Neural cell (in vitro differentiated cells): Measurements from ENCODE around the gene ZFYVE28. TPM values are rescaled to one million over a fixed set of nuclear protein-coding genes. Genes with fewer than 3 reads are reported as not detected.

ENCODE experiments used
- H2AFZ ChIP-seq: fragments of 200-600, 300-800 bp; sonication (generic), shearing (Covaris generic); 2 replicates; pipeline ENCODE4 v1.6.0; 2014; ENCODE audit warnings: low read depth, mild to moderate bottlenecking, antibody characterized with exemption, low read length, moderate library complexity
- H3F3A ChIP-seq: fragments of 200-600 bp; shearing (Covaris generic); 2 replicates; pipeline ENCODE4 v1.6.1; 2016; ENCODE audit warnings: mild to moderate bottlenecking, moderate library complexity, mixed read lengths, antibody characterized with exemption, low read length; ENCODE audit not compliant: insufficient read depth, poor library complexity, severe bottlenecking
- H3K27ac ChIP-seq: fragments of 200-600, 300-800 bp; sonication (generic), shearing (Covaris generic); 2 replicates; pipeline ENCODE4 v1.5.1; 2014; ENCODE audit warnings: mild to moderate bottlenecking, low read length, moderate library complexity
- H3K27me3 ChIP-seq: fragments of 300-800, 200-600 bp; sonication (generic), shearing (Covaris generic); 2 replicates; pipeline ENCODE4 v1.6.0; 2014; ENCODE audit warnings: mild to moderate bottlenecking, low read depth, low read length, moderate library complexity; ENCODE audit not compliant: insufficient read depth
- H3K36me3 ChIP-seq: fragments of 300-800, 200-600 bp; sonication (generic), shearing (Covaris generic); 2 replicates; pipeline ENCODE4 v1.5.1; 2014; ENCODE audit warnings: mild to moderate bottlenecking, antibody characterized with exemption, low read length, moderate library complexity; ENCODE audit not compliant: insufficient read depth
- H3K4me2 ChIP-seq: fragments of 300-800, 200-600 bp; sonication (generic), shearing (Covaris generic); 2 replicates; pipeline ENCODE4 v1.6.0; 2014; ENCODE audit warnings: mild to moderate bottlenecking, low read length
- H3K4me3 ChIP-seq: fragments of 300-800, 200-600 bp; sonication (generic), shearing (Covaris generic); 2 replicates; pipeline ENCODE4 v1.5.1; 2014; ENCODE audit warnings: mild to moderate bottlenecking, low read length, moderate library complexity
- H3K79me2 ChIP-seq: fragments of 200-600 bp; shearing (Covaris generic); replicated peaks from 2 replicates; pipeline ENCODE4 v1.6.0; 2014; ENCODE audit warnings: mild to moderate bottlenecking, low read length, moderate library complexity; ENCODE audit not compliant: insufficient read depth
- H3K9ac ChIP-seq: fragments of 300-800, 200-600 bp; sonication (generic), shearing (Covaris generic); 2 replicates; pipeline ENCODE4 v1.6.1; 2016; ENCODE audit warnings: mild to moderate bottlenecking, low read length, mixed read lengths
- H3K9me2 ChIP-seq: fragments of 200-600 bp; shearing (Covaris generic); 2 replicates; pipeline ENCODE4 v1.6.1; 2016; ENCODE audit warnings: mild to moderate bottlenecking, low read length, mixed read lengths; ENCODE audit not compliant: insufficient read depth
- H3K9me3 ChIP-seq: fragments of 200-600, 300-800 bp; sonication (generic), shearing (Covaris generic); 2 replicates; pipeline ENCODE4 v1.6.1; 2016; ENCODE audit warnings: mild to moderate bottlenecking, mixed run types, low read length, moderate library complexity, mixed read lengths
- H4K20me1 ChIP-seq: fragments of 200-600 bp; shearing (Covaris generic); 2 replicates; pipeline ENCODE4 v1.6.1; 2016; ENCODE audit warnings: mild to moderate bottlenecking, mixed run types; ENCODE audit not compliant: insufficient read depth
- EP300 ChIP-seq: fragments of 450-650 bp; conservative IDR thresholded peaks from 2 replicates; pipeline ENCODE4 v1.6.1; 2014; ENCODE audit warnings: antibody characterized with exemption, mild to moderate bottlenecking, moderate library complexity; ENCODE audit not compliant: poor library complexity, severe bottlenecking
- EZH2 ChIP-seq: fragments of 200-600, 300-800 bp; shearing (Covaris generic), sonication (generic); IDR thresholded peaks from 2 replicates; pipeline ENCODE4 v1.6.1; 2014; ENCODE audit warnings: antibody characterized with exemption, low read length, borderline replicate concordance, mild to moderate bottlenecking; ENCODE audit not compliant: insufficient read depth, poor library complexity, severe bottlenecking
- MXI1 ChIP-seq: fragments of 450-650 bp; conservative IDR thresholded peaks from 2 replicates; pipeline ENCODE4 v1.6.1; 2014; ENCODE audit warnings: antibody characterized with exemption, mild to moderate bottlenecking; ENCODE audit not compliant: poor library complexity, severe bottlenecking
- POLR2AphosphoS5 ChIP-seq: IDR thresholded peaks from 2 replicates; pipeline ENCODE4 v1.6.1; 2012
- RAD21 ChIP-seq: fragments of 450-650 bp; conservative IDR thresholded peaks from 2 replicates; pipeline ENCODE4 v1.6.1; 2014; ENCODE audit warnings: antibody characterized with exemption, mild to moderate bottlenecking, moderate library complexity
- REST ChIP-seq: IDR thresholded peaks from 2 replicates; pipeline ENCODE4 v1.6.1; 2012; ENCODE audit warnings: borderline replicate concordance
- SMC3 ChIP-seq: fragments of 450-650 bp; conservative IDR thresholded peaks from 2 replicates; pipeline ENCODE4 v1.6.1; 2014; ENCODE audit warnings: antibody characterized with exemption, mild to moderate bottlenecking, moderate library complexity; ENCODE audit not compliant: poor library complexity
- TAF1 ChIP-seq: IDR thresholded peaks from 2 replicates; pipeline ENCODE4 v1.6.1; 2012; ENCODE audit warnings: low read depth
- polyA plus RNA-seq: library from polyadenylated mRNA; depleted of rRNA; stranded (reverse); fragments of >200 nt; gene quantifications from 2 replicates; pipeline ENCODE4 v1.2.3, GENCODE V29; 2014
- TF ChIP-seq, protein P1 (sequence below): fragments of 450-650 bp; IDR thresholded peaks from 2 replicates; pipeline ENCODE4 v1.5.1; 2014; ENCODE audit warnings: antibody characterized with exemption, mild to moderate bottlenecking, moderate library complexity; ENCODE audit not compliant: poor library complexity, severe bottlenecking

Gene ZFYVE28
- polyA plus RNA-seq, 1 donor from 2014 or later: 2.4 TPM

GRCh38 chr4:2284161-2284933 is 134.1 kb downstream of the ZFYVE28 start:
- no peaks in the 10 kb centered on the region for H3K9me2 ChIP-seq
- no peak overlapping the region for H2AFZ ChIP-seq
- TF ChIP-seq EP300 (no peak), RAD21 (no peak), MXI1 (no peak), POLR2AphosphoS5 (no peak), SMC3 (no peak), TAF1 (no peak), REST (no peak), EZH2 (no peak)
- TF ChIP-seq, protein P1, sequence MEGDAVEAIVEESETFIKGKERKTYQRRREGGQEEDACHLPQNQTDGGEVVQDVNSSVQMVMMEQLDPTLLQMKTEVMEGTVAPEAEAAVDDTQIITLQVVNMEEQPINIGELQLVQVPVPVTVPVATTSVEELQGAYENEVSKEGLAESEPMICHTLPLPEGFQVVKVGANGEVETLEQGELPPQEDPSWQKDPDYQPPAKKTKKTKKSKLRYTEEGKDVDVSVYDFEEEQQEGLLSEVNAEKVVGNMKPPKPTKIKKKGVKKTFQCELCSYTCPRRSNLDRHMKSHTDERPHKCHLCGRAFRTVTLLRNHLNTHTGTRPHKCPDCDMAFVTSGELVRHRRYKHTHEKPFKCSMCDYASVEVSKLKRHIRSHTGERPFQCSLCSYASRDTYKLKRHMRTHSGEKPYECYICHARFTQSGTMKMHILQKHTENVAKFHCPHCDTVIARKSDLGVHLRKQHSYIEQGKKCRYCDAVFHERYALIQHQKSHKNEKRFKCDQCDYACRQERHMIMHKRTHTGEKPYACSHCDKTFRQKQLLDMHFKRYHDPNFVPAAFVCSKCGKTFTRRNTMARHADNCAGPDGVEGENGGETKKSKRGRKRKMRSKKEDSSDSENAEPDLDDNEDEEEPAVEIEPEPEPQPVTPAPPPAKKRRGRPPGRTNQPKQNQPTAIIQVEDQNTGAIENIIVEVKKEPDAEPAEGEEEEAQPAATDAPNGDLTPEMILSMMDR: no peak
- no peaks in the 10 kb centered on the region for H3K27me3 ChIP-seq
- no peaks in the 10 kb centered on the region for H3K79me2 ChIP-seq
- no peaks in the 10 kb centered on the region for H3K36me3 ChIP-seq
- H3K9me3 ChIP-seq: no peaks in the 10 kb centered on the region
- no peak overlapping the region for H3K4me2 ChIP-seq
- no peak overlapping the region for H3K4me3 ChIP-seq
- no peaks in the 10 kb centered on the region for H3F3A ChIP-seq
- H4K20me1 ChIP-seq: no peaks in the 10 kb centered on the region
- no peak overlapping the region for H3K9ac ChIP-seq
- no peak overlapping the region for H3K27ac ChIP-seq

DNA sequence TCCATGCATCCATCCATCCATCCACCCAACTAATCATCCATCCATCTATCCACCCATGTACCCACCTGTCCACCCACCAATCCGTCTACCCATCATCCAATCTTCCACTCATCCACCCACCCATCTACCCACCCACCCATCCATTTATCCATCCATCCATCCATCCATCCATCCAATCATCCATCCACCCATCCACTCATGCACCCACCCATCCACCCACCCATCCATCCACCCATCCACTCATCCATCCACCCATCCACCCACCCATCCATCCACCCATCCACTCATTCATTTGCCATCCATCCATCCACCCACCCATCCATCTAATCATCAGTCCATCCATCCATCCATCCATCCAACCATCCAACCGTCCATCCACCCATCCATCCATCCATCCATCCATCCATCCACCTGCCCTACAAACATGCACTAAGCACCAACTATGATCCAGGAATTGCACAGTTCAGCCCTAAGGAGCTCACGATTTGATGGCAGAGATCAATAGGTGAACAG is 135.2 kb downstream of the ZFYVE28 start:
- H3K9me3 ChIP-seq: no peaks in the 10 kb centered on the region
- H3K27me3 ChIP-seq: no peaks in the 10 kb centered on the region
- no peaks in the 10 kb centered on the region for H3K79me2 ChIP-seq
- no peaks in the 10 kb centered on the region for H3F3A ChIP-seq
- H3K36me3 ChIP-seq: no peaks in the 10 kb centered on the region
- no peak overlapping the region for H2AFZ ChIP-seq
- no peak overlapping the region for H3K4me3 ChIP-seq
- no peaks in the 10 kb centered on the region for H4K20me1 ChIP-seq
- no peak overlapping the region for H3K27ac ChIP-seq
- no peaks in the 10 kb centered on the region for H3K9me2 ChIP-seq
- H3K4me2 ChIP-seq: no peak overlapping the region
- TF ChIP-seq, protein P1: no peak
- TF ChIP-seq EP300 (no peak), RAD21 (no peak), TAF1 (no peak), REST (no peak), SMC3 (no peak), POLR2AphosphoS5 (no peak), MXI1 (no peak), EZH2 (no peak)
- no peak overlapping the region for H3K9ac ChIP-seq
